ENCODE data around the gene NFATC3. TPM values are rescaled to one million over a fixed set of nuclear protein-coding genes. Genes with fewer than 3 reads are reported as not detected.
"Not testable (repeated sequence)": the region's sequence is repeated elsewhere in the genome, so short reads cannot be mapped to it uniquely, and the experiment has no call there.

The NFATC3 gene
- total RNA-seq, 1 experiment from 2014 or later, result 33.0 TPM

DNA sequence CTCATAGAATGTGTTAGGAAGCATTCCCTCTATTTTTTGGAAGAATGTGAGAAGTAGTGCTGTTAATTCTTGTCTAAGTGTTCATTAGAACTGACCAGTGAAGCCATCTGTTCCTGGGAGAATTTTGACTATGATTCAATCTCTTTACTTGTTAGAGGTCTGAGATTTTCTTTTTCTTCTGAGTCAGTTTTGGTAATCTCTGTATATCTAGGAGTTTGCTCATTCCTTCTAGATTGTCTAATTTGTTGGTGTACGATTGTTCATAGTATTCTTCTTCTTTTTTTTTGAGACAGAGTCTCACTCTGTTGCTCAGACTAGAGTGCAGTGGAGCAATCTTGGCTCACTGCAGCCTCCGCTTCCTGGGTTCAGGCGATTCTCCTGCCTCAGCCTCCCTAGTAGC lies 20.4 kb downstream of the NFATC3 start:
- peaks cover 11% of the 10 kb centered on the region for H3K79me1 ChIP-seq (ENCODE audit: insufficient read depth, low read depth, low read length, poor library complexity, severe bottlenecking)
- TF ChIP-seq, protein P1, sequence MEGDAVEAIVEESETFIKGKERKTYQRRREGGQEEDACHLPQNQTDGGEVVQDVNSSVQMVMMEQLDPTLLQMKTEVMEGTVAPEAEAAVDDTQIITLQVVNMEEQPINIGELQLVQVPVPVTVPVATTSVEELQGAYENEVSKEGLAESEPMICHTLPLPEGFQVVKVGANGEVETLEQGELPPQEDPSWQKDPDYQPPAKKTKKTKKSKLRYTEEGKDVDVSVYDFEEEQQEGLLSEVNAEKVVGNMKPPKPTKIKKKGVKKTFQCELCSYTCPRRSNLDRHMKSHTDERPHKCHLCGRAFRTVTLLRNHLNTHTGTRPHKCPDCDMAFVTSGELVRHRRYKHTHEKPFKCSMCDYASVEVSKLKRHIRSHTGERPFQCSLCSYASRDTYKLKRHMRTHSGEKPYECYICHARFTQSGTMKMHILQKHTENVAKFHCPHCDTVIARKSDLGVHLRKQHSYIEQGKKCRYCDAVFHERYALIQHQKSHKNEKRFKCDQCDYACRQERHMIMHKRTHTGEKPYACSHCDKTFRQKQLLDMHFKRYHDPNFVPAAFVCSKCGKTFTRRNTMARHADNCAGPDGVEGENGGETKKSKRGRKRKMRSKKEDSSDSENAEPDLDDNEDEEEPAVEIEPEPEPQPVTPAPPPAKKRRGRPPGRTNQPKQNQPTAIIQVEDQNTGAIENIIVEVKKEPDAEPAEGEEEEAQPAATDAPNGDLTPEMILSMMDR (conservative IDR thresholded peaks at IDR 0.05), result no peak
- Mint-ChIP-seq H3K27me3 (ENCODE audit: low read depth) (no peaks in the 10 kb centered on the region; the same call in 1 of the 2 replicates), H3K27ac (no peak overlapping the region; a peak in 1 of 7 replicates), H3K9me3 (peaks cover 26 to 29% of the 10 kb centered on the region in 2 experiments), H3K4me3 (no peak overlapping the region), H3K4me1 (peaks cover 6 to 16% of the 10 kb centered on the region in 2 experiments), H3K36me3 (ENCODE audit: insufficient read depth in 1 of 3, low read depth in 3 of 3) (peaks cover 17 to 29% (median 21%) of the 10 kb centered on the region in 3 experiments)
- no peak overlapping the region for H3K9ac ChIP-seq (ENCODE audit: extremely low read depth, insufficient read length, low read length)
- no peak overlapping the region for H4K91ac ChIP-seq (ENCODE audit: insufficient read length, low read depth, low read length)
- no peak overlapping the region for H2BK12ac ChIP-seq (ENCODE audit: insufficient read length, low read depth, low read length)
- H3K9me3 ChIP-seq (ENCODE audit: control insufficient read depth, low read depth, low read length), result no peaks in the 10 kb centered on the region
- H3T11ph ChIP-seq (ENCODE audit: low read length), result no peak overlapping the region
- H2AFZ ChIP-seq (ENCODE audit: low read length), result no peak overlapping the region
- H2BK5ac ChIP-seq (ENCODE audit: insufficient read length, low read length), result no peak overlapping the region
- H2BK120ac ChIP-seq (ENCODE audit: low read depth, low read length, poor library complexity, severe bottlenecking), result no peak overlapping the region
- no peak for DNase-seq
- no peaks in the 10 kb centered on the region for H3K4me1 ChIP-seq (ENCODE audit: insufficient read depth, low read length)
- H2BK15ac ChIP-seq (ENCODE audit: low read depth, low read length), result no peak overlapping the region
- WGBS (ENCODE audit: extremely low coverage, insufficient read length, low lambda C conversion rate), result no CpG with 5 or more reads among the region's 3 CpGs
- H3K14ac ChIP-seq (ENCODE audit: insufficient read depth, low read length), result no peak overlapping the region
- no peak overlapping the region for H2BK20ac ChIP-seq (ENCODE audit: low read depth, low read length, poor library complexity, severe bottlenecking)
- H4K8ac ChIP-seq (replicated peaks; ENCODE audit: insufficient read length, low read depth, low read length), result no peak overlapping the region
- H3K18ac ChIP-seq (ENCODE audit: insufficient read length, low read depth, low read length), result no peak overlapping the region
- no peak overlapping the region for H4K5ac ChIP-seq (ENCODE audit: insufficient read length, low read depth, low read length)
- no peak overlapping the region for H3K4ac ChIP-seq (ENCODE audit: low read depth, low read length)
- H3K23me2 ChIP-seq (ENCODE audit: insufficient read length, low read depth, low read length, poor library complexity, severe bottlenecking), result no peaks in the 10 kb centered on the region
- H3K27me3 ChIP-seq (ENCODE audit: insufficient read depth, low read length), result no peaks in the 10 kb centered on the region
- peaks cover 6% of the 10 kb centered on the region; the same call in 1 of the 2 replicates for H3K79me2 ChIP-seq (ENCODE audit: insufficient read depth, low read length)
- H3K56ac ChIP-seq (ENCODE audit: insufficient read length, low read depth, low read length), result no peak overlapping the region
- no peaks in the 10 kb centered on the region for H4K20me1 ChIP-seq (ENCODE audit: control insufficient read depth, insufficient read depth, insufficient read length)
- H2AK5ac ChIP-seq (ENCODE audit: insufficient read length, low read length), result no peak overlapping the region
- H3K4me2 ChIP-seq (ENCODE audit: insufficient read depth, insufficient read length, low read length), result no peak overlapping the region
- no peak overlapping the region for H3K23ac ChIP-seq (ENCODE audit: insufficient read length, low read depth, low read length)
- H3K27ac ChIP-seq (ENCODE audit: insufficient read length, low read depth, low read length), result no peak overlapping the region

GRCh38 chr16:68107230-68107928 lies 22.2 kb downstream of the NFATC3 start:
- H3K4me1 Mint-ChIP-seq, result peaks cover 7 to 18% of the 10 kb centered on the region in 2 experiments
- DNase-seq; H3K23me2 ChIP-seq (ENCODE audit: insufficient read length, low read depth, low read length, poor library complexity, severe bottlenecking); H4K20me1 ChIP-seq (ENCODE audit: control insufficient read depth, insufficient read depth, insufficient read length); H3K56ac ChIP-seq (ENCODE audit: insufficient read length, low read depth, low read length); H3K4me3 Mint-ChIP-seq; H2AFZ ChIP-seq (ENCODE audit: low read length); H3K14ac ChIP-seq (ENCODE audit: insufficient read depth, low read length); H3K9ac ChIP-seq (ENCODE audit: extremely low read depth, insufficient read length, low read length); H3K4me1 ChIP-seq (ENCODE audit: insufficient read depth, low read length); H3K4me2 ChIP-seq (ENCODE audit: insufficient read depth, insufficient read length, low read length); H2BK20ac ChIP-seq (ENCODE audit: low read depth, low read length, poor library complexity, severe bottlenecking); H2BK5ac ChIP-seq (ENCODE audit: insufficient read length, low read length); H4K5ac ChIP-seq (ENCODE audit: insufficient read length, low read depth, low read length); H3K23ac ChIP-seq (ENCODE audit: insufficient read length, low read depth, low read length); H3K18ac ChIP-seq (ENCODE audit: insufficient read length, low read depth, low read length); H3K27ac ChIP-seq (ENCODE audit: insufficient read length, low read depth, low read length); H4K91ac ChIP-seq (ENCODE audit: insufficient read length, low read depth, low read length); H2BK12ac ChIP-seq (ENCODE audit: insufficient read length, low read depth, low read length); H3K9me3 ChIP-seq (ENCODE audit: control insufficient read depth, low read depth, low read length); H2AK5ac ChIP-seq (ENCODE audit: insufficient read length, low read length); H3K27me3 ChIP-seq (ENCODE audit: insufficient read depth, low read length); H2BK120ac ChIP-seq (ENCODE audit: low read depth, low read length, poor library complexity, severe bottlenecking); H3T11ph ChIP-seq (ENCODE audit: low read length); H3K79me2 ChIP-seq (ENCODE audit: insufficient read depth, low read length); H4K8ac ChIP-seq (replicated peaks; ENCODE audit: insufficient read length, low read depth, low read length); H2BK15ac ChIP-seq (ENCODE audit: low read depth, low read length); H3K27me3 Mint-ChIP-seq (ENCODE audit: low read depth); H3K27ac Mint-ChIP-seq; H3K4ac ChIP-seq (ENCODE audit: low read depth, low read length): not testable (repeated sequence)
- WGBS (ENCODE audit: extremely low coverage, insufficient read length, low lambda C conversion rate), result no CpG with 5 or more reads among the region's 9 CpGs
- H3K36me3 Mint-ChIP-seq (ENCODE audit: insufficient read depth in 1 of 3, low read depth in 3 of 3), result peaks cover 20 to 38% (median 28%) of the 10 kb centered on the region in 3 experiments
- H3K9me3 Mint-ChIP-seq, result peaks cover 34 to 38% of the 10 kb centered on the region in 2 experiments
- H3K79me1 ChIP-seq (ENCODE audit: insufficient read depth, low read depth, low read length, poor library complexity, severe bottlenecking), result peaks cover 11% of the 10 kb centered on the region
